Colon (tissue), 2 donors: Measurements from ENCODE around the gene WDR45.

Experiments
- FAIRE-seq: peaks from 2 replicates; lab custom pipeline; 2012; peaks lifted over from hg19 to GRCh38; lab: Jason Lieb, UNC
- donor health status: control.
- donor health status: control.

Gene WDR45

DNA sequence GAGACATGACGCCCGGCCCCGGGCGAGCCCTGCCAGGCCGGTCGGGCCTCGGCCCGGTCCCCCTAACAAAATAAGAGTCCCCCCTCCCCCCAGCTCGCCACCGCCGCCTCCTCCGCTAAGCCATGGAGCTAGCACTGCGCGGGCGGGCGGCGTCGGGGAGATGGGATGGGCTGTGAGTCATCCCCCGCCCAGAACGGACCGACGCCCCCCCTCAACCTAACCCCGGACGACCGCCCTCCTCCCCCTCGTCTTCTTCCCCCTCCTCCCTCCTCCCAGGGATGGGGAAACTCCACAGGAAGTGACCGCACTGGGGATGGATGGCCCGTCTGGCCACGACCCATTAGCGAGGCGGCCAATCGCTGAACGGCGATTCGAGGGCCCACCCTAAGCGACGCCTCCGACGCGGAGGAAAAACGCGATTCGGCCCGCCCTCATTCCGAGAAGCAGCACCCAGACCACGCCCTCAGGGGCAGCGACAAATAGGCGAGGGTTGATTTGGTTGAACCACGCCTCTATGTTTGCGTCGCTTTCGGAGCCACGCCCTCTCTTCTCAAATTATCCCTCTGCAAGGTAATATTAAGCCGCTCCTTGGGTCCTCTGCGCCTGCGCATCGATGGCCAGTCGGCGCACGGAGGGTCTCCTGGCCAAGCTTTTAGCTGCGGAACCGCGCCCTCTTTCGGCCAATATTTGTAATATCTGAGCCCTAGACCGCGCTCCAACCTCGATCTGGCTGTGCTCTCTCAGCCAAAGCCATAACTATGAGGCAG is 36.3 kb downstream of the WDR45 start, which contains the start of gene TFE3:
TSS of gene TFE3 (minus strand) at position 138 of the 767 bp plus-strand sequence. CDS start at position 7, 131 bp downstream.
- FAIRE-seq = peak; percentile 98

DNA sequence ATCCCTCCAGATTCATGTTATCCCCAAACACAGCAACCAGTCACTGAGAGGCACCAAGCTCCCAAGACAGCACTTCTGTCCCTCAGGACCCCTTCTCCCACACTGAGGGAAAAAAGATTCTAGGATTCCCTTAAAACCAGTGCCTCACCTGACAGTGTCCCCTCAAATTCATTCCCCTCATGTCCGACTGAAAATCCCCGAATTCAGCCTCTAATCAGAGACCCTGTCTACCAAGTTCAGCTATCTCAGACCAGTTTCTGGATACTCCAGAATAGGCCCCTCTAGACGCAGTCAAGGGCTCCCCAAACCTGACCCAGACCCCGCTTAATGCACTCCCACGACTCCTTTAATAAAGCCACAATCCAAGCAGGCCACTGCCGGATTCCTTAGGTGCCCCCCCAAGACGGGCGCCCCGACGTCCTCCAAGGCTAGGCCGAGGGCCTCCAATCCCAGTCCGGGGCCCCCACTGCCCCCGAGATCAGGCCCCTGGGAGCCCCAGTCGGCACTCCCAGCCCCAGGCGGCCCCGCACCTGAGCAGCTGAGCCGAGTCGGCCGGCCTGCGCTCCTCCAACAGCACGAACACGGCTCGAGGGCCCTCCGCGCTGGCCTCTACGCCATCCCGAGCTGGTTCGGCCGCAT is 37.0 kb downstream of the WDR45 start:
- no peak for FAIRE-seq

DNA sequence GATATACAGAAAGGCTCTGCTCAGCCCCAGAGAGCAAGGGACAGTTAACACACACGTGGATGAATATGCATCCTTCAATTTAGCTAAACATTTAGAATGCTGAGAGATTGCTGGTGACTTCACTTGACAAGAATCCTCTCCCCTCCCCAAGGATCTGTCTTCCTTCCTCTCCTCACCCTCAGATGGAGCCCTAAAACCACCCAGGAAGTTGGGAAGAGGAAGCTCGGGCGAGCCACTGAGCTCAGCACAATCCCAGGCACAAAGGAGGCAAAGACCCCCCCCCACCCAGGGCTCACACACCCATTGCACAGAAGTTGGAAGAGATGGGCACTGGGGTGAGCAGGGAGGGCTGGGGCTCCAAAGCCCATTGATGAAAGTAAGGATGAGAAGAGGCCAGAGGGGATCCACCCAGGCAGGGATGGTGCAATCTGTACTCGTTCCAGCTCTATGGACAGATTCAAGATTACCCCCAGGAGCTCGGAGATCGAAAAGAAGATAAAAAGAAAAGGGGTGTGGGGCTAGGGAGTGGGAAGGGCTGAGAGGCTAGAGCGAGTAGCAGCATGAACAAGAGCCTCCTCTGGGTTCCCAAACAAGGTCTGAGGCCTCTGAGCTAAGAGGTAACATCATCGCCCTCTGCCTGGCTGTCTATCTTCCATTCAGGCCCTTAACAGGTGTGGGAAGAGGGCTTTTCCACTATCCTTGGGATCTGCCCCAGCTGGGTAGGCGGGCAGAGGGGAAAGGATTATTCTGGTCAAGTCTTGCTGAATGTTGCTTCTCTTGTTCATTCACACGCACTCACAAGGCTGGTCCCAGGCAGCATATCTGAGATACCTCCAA is 37.7 kb downstream of the WDR45 start:
- FAIRE-seq = no peak

DNA sequence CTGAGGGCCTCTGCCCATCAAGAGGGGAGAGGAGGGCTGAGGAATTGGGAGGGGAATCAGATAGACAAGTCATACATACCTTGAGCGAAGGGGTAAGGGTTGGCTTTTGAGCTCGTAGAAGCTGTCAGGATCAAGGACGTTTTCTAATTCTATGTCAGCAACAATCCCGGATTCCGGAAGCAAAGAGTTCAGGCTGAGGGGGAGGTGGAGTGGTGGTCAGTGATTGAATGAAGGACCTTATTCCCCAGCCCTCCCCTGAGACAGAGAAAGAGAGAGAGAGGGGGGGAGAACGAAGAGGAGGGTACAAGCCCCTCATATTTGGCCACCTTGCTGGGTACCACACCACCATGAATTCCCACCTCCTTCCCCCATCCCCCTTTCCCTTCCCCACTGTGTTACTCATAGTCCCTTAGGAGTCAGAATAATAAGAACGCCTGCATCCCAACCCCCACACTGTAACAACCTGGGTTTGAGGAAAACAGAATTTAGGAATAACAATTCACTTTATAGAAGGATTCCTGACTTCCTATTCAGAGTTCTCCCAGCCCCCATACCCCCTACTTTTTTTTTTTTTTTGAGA is 39.2 kb downstream of the WDR45 start:
- FAIRE-seq = no peak

DNA sequence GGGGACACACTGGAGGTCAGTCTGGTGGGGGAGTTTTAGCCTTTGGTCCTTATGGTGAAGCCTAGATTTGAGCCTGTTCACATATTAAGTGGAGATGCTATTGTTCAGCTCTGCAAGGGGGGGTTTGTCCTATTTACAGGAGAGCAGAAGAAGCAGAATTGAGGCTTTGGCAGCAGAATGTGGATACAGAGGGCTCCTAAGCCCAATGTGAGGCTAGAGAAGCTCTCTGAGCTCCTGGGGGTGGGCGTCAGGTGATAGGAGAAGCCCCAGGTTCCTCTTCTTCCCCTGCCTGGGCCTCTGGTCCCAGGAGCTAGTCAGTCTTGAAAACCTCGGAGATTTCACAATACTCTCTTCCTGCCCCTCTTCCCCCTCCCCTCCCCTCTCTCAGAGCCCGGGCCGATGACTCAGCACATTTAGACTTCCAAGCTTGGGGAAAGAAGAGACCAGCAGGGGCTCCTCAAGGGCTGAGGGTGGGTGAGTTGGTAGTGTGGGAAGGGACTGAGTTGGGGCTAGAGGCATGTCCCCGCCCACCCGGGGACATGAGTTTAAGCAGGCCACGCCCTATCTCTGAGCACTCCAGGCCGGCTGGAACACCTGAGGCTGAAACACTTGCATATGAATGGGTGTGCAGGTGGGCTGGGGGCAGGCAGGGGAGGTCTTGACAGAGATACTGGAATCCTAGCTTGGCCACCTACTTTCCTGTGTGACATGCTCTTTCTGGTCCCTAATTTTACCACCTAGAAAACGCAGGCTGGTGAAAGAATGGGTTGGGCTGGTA is 39.9 kb downstream of the WDR45 start:
- FAIRE-seq = no peak

DNA sequence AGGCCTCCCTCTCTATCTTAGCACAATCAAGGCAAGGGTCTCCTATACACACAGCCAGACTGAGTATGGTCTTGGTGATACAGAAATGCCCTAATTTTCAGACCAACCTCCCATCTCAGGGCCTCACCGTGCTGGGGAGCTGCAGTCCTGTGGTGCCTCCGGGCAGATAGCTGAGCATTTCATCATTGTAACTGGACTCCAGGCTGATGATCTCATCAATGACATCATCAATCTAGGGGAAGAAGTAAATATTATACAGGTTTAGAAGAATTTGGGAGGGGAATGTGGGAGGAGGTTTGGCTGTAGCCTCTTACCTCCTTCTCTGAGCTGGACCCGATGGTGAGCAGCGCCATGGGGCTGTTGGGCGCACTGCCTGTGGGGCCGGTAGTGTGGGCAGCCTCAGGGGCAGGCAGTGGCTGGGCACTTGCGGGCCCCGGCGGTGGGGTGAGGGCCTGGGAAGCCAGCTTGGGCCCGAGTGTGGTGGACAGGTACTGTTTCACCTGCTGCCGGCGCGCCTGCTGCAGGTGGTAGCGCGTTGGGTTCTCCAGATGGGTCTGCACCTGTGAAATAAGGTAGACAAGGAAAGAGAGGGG is 41.7 kb downstream of the WDR45 start:
- no peak for FAIRE-seq

DNA sequence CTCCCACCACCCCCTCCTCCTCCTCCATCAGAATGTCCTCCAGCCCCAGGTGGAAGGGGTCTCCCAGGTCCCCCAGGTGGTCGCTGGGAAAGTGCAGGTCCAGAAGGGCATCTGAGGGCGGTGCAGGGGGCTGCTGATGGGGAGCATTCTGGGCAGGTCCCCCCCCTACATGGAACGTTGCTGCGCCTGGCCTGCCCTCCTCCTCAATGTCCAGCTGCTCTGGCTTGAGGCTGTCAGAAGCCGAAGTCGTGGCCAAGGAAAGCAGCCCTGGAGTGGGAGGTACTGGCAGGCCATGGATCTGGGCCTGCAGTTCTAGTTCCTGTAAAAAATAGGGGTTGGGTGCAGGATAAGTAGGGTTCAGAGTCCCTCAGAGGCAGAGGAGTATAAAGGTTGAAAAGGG is 49.4 kb downstream of the WDR45 start:
- FAIRE-seq = no peak

DNA sequence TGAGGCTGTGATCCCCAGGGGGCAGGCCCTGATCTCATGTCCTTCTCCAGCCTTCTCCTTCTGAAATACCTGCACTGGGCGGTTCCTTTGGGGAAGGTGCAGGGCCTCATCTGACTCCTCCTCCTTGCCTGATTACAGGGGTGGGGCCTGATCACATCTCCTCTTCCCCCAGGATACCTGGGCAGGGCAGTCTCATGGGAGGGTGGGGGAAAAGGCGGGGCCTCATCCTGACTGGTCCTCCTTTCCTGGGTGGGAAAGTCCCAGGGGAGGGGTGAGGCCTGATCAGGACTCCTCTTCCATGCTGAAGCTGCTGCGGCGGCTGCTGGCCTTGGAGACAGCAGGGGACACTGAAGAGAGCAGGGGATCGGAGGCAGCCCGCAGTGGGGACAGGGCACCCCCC is 49.8 kb downstream of the WDR45 start:
- FAIRE-seq = no peak
